NCI-H1436 (cell line): ENCODE measurements around the gene HCAR2.
A peak's percentile ranks its signal among the peaks of the same experiment; 100 is the strongest.
"Not testable (repeated sequence)": the region's sequence is repeated elsewhere in the genome, so short reads cannot be mapped to it uniquely, and the experiment has no call there.

Experiments used
- DNase-seq: peaks from one replicate; lab custom pipeline; 2025; lab: John Stamatoyannopoulos, UW

Gene HCAR2

DNA sequence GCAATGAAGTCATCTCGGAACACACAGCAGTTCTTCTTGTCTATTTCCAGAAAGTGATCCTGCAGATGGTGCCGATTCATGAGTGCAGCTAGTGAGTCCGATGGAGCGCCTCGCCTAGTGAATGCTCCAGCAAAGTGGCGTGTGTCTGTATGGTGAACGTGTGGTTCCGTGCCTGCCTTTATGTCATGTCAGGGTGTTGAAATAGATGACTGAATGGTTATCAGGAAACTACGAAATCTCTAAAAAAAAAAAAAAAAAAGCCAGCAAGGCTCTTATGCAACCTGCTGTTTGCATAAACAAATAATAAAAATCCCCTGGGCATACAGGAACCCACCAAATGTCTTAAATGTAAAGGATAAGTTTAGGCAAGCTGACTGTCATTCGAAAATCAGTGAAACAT, 13.5 kb upstream of the HCAR2 start, which contains the start of gene HCAR3:
Gene HCAR3 (minus strand): TSS at position 154 of the 400 bp plus-strand sequence. CDS start 74 bp downstream, at position 80.
- DNase-seq: not testable (repeated sequence)

GRCh38 chr12:122715211-122715610, 12.1 kb upstream of the HCAR2 start:
- not testable (repeated sequence) for DNase-seq

DNA sequence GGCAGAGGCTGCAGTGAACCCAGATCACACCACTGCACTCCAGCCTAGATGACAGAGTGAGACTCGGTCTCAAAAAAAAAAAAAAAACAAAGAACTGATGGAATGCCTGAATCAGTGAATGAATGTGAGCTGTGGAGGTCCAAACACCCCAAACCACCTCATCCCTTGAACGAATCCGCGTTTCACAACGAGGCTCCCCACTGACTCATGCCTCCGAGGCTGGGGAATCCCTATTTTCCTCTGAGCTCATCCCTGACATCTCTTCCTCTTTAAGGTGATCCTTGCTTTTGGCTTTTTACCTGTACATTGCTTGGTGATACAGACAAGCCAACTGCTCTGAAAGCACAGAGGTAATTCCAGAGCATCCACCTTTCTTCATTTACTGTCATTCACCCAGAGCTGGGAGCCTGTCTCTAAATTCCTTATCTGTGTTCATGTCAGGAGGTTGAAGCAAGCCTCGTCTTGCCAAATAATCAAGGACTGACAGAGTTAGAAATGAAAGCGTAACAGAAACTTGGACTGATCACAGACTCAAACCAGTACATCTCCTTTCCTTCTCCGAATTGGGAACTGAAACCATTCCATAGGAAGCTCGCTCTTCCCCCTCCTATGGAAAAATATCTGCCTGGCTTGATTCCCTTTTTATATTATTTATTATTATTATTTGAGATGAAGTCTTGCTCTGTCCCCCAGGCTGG, 10.5 kb upstream of the HCAR2 start:
- DNase-seq: not testable (repeated sequence)

- not testable (repeated sequence) for DNase-seq
Measured at GRCh38 chr12:122711266-122711665, 8.1 kb upstream of the HCAR2 start.

DNA sequence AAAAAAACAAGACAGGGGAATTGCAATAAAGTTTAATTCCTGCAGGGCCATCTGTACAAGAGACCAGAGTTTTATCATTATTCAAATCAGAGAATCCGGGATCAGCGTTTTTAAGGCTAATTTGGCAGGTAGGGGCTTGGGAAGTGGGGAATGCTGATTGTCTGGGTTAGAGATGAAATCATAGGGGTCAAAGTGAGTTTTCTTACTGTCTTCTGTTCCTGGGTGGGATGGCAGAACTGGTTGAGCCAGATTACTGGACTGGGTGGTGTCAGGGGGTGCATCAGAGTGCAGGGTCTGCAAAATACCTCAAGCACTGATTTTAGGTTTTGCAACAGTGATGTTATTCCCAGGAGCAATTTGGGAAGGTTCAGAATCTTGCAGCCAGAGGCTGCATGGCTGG, 7.2 kb upstream of the HCAR2 start:
- DNase-seq: not testable (repeated sequence)

DNA sequence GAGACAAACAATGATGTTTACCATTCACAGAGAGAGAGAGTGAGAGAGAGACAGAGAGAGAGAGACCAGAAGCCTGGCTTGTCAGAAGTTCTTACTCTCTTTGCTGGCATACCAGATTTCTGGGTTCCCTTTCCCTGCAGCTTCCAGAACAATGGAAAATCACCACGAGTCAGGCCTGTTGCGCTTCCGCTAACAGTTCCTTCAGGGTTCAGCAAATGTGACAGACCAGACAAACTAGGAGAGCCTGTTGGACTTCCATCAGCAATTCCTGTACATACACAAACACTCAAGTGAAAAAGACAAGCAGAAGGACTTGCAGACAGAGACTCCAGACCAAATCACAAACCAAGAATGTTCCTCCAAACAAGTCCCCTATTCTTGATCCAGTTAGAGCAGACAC, 6.1 kb upstream of the HCAR2 start:
- not testable (repeated sequence) for DNase-seq

DNA sequence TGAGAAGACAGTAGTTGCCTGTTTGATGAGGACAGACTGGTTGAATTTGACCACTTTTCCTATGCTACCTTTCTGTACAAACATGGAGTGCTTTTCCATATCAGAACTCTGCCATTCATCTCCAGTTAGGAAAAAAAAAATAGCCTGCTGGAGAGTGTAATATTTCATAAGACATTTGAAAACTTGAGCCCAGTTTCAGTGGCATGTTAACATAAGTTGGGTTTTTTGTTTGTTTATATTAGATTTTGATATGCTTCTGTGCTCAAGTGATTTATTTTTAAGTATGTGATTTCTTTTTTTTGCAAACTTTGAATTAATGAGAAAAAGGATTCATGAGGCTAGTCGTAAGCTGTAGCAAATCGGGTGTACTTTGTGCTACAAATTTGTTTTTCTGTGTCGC, 684 bp upstream of the HCAR2 start:
- DNase-seq: not testable (repeated sequence)

GRCh38 chr12:122701481-122701880, 1.7 kb downstream of the HCAR2 start:
- not testable (repeated sequence) for DNase-seq

- not testable (repeated sequence) for DNase-seq
Measured at GRCh38 chr12:122700038-122700710, 3.0 kb downstream of the HCAR2 start.

DNA sequence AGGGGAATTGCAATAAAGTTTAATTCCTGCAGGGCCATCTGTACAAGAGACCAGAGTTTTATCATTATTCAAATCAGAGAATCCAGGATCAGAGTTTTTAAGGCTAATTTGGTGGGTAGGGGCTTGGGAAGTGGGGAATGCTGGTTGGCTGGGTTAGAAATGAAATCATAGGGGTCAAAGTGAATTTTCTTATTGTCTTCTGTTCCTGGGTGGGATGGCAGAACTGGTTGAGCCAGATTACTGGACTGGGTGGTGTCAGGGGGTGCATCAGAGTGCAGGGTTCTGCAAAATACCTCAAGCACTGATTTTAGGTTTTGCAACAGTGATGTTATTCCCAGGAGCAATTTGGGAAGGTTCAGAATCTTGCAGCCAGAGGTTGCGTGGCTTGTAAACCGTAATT, 6.2 kb downstream of the HCAR2 start:
- DNase-seq: not testable (repeated sequence)

DNA sequence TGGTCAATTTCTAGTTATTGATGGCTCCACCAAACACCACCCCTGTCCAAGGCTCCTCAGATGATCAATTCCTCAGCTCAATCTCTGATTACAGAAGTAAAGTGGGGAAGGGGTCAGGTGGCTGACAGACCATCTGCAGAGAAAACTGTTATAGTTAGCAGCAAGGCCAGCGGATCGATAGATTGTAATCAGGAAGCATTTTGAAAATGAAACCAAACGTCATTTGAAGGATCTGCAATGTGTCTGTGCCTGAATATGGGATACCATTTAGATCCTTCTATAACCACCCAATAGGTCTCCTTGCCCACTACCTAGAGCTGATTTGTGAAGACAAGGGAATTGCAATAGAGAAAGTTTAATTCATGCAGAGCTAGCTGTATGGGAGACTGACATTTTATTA, 11.6 kb downstream of the HCAR2 start:
- no peak for DNase-seq

GRCh38 chr12:122688291-122688690, 14.9 kb downstream of the HCAR2 start:
- DNase-seq: no peak

GRCh38 chr12:122687086-122687485, 16.1 kb downstream of the HCAR2 start:
- peak; percentile 1 for DNase-seq

DNA sequence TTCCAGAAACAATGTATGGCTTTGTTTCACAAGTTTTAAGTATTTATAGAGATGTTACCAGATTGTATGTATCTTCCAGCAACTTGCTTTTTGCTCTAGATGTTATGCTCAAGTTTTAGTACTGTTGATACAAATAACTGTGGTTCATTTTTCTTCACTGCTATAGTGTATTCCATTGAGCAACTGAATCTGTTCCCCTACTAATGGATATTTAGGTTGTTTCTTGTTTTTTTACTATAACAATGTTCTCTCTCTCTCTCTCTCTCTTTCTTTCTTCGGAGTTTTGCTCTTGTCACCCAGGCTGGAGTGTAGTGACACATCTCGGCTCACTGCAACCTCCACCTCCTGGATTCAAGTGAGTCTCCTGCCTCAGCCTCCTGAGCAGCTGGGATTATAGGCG, 16.6 kb downstream of the HCAR2 start:
- DNase-seq: no peak

DNA sequence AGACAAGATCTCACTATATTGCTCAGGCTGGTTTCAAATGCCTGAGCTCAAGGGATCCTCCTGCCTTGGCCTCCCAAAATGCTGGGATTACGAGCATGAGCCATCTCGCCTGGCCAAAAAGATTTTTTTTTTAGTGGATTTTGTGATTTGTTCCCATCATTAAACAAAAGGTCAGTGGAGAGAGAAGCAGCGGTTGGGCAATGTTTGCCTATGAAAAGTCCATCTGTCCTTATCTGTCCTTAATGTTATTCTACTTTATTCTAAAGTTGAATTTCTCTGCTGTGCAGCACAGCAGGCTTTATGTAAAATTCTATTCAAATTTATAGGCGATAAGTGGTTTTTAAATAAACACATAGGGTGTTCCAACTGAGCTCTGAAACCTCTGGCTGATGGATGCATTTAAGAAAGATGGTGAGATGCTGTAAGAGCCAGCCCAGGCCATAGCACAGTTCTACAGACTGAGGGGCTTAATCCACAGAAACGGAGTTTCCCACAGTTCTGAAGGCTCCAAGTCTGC, 18.8 kb downstream of the HCAR2 start:
- DNase-seq: no peak

DNA sequence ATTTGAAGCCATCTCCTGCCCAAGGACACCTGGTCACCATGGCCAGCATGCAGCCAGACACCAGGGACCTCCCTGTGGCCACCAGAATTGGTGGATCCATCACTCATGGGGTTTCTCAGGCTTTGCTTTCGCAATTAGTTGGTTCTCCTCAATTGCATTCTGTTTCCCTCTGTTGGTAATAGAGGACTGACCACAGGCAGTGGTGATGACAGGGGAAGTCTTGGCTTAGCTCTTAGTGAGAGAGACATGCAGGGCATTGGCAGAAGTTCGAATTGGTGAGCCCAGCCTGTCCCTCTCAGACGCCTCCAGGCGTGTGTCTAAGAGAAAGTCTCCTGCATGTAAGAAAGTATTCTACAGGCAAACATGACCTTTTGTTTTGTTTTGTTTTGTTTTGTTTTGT, 21.3 kb downstream of the HCAR2 start:
- no peak for DNase-seq

DNA sequence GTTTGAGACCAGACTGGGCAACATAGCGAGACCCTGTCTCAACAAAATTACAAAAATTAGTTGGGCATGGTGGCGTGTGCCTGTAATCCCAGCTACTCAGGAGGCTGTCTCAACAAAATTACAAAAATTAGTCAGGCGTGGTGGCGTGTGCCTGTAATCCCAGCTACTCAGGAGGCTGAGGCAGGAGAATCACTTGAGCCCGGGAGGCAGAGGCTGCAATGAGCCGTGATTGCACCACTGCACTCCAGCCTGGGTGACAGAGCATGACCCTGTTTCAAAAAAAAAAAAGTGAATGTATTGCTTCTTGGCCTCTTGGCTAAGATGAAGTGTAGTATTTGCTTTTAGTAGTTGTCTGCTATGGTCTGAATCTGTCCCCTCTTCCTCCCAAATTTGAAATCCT, 22.2 kb downstream of the HCAR2 start:
- not testable (repeated sequence) for DNase-seq

GRCh38 chr12:122676781-122677180, 26.4 kb downstream of the HCAR2 start:
- DNase-seq: not testable (repeated sequence)

DNA sequence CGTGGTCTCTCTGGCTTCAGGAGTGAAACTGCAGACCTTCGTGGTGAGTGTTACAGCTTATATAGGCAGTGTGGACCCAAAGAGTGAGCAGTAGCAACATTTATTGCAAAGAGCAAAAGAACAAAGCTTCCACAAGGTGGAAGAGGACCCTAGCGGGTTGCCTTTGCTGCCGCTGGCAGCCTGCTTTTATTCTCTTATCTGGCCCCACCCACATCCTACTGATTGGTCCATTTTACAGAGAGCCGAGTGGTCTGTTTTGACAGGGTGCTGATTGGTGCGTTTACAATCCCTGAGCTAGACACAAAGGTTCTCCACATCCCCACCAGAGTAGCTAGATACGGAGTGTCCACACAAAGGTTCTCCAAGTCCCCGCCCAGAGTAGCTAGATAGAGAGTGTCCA, 27.1 kb downstream of the HCAR2 start:
- not testable (repeated sequence) for DNase-seq

DNA sequence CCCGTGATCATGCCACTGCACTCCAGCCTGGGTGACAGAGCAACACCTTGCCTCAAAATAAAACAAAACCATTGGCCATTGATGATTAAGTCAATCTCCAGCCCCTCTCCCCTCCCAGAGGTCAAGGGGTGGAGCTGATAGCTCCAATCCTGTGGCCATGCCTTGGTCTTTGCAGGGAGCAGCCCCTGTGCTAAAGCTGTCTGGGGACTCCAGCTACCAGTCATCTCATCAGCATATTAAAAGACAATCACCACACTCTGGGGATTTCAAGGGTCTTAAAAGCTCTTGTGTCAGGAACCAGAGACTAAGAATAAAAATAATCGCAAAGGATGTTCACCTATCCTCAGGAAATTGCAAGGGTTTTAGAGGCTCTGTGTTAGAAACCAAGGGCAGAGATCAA, 30.6 kb downstream of the HCAR2 start:
- DNase-seq: no peak

- no peak for DNase-seq
Measured at GRCh38 chr12:122669397-122670070, 33.6 kb downstream of the HCAR2 start.

DNA sequence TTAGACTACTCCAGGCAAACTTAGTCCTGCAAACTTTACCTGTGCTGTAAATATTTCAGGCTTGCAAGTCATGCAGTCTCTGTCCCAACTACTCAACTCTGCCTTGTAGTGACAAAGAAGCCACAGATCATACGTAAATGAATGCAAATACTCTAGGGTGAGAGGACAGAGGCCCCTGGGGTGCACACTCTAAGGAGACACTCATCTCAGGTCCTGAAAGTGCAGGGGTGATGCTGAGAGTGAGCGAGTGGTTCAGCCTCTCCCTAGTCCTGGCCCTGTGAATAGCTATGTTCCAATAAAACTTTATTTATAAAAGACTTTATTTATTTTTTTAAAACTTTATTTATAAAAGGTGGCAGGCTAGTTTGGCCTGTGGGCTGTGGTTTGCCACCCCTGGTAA, 34.9 kb downstream of the HCAR2 start:
- no peak for DNase-seq

DNA sequence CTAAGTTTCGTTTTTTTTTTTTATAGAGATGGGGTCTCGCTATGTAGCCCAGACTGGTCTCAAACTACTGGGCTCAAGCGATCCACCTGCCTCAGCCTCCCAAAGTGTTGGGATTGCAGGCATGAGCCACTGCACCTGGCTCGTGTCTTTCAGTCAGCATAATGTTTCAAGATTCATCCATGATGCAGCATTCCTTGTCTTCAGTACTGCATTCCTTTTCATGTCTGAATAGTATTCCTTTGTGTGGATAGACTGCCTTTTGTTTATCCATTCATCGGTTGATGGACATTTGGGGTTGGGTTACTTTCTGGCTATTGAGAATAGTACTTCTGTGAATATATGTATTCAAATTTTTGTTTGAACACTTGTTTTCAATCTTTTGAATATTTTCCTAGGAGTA, 37.4 kb downstream of the HCAR2 start:
- no peak for DNase-seq
